ENCODE results near the gene PPARD.

The PPARD gene

GRCh38 chr6:35469751-35470662 lies 127.6 kb downstream of the PPARD start:
- DNase-seq (ENCODE audit: low spot score), result no peak

- no peak for DNase-seq (ENCODE audit: low spot score)
These were observed 128.3 kb downstream of the PPARD start for GRCh38 chr6:35470663-35471120.

GRCh38 chr6:35471836-35472345 lies 129.5 kb downstream of the PPARD start:
- DNase-seq (ENCODE audit: low spot score), result no peak

- no peak for DNase-seq (ENCODE audit: low spot score)
These were observed 130.9 kb downstream of the PPARD start for GRCh38 chr6:35473075-35473849.

- DNase-seq (ENCODE audit: low spot score), result no peak
These were observed 131.4 kb downstream of the PPARD start for GRCh38 chr6:35473850-35474130.

GRCh38 chr6:35474131-35474941 lies 132.0 kb downstream of the PPARD start:
- no peak for DNase-seq (ENCODE audit: low spot score)

GRCh38 chr6:35474942-35475570 lies 132.7 kb downstream of the PPARD start:
- no peak for DNase-seq (ENCODE audit: low spot score)

GRCh38 chr6:35475573-35475972 lies 133.2 kb downstream of the PPARD start:
- no peak for DNase-seq (ENCODE audit: low spot score)

GRCh38 chr6:35476004-35476403 lies 133.6 kb downstream of the PPARD start:
- DNase-seq (ENCODE audit: low spot score), result no peak

- DNase-seq (ENCODE audit: low spot score), result no peak
These were observed 134.7 kb downstream of the PPARD start for GRCh38 chr6:35477028-35477427.
